Astrocyte (in vitro differentiated cells and primary cell): Measurements from ENCODE around the gene RCL1. TPM values are rescaled to one million over a fixed set of nuclear protein-coding genes. Genes with fewer than 3 reads are reported as not detected.
A peak's percentile ranks its signal among the peaks of the same experiment; 100 is the strongest.

Source experiments
- microRNA-seq: library from miRNA; unstranded; fragments of <30 nt; microRNA quantifications from one replicate; pipeline ENCODE4 v1.2.0, GENCODE V29; 2020
- total RNA-seq: library from RNA; stranded (reverse); gene quantifications from 2 replicates; pipeline ENCODE4 v1.2.1, GENCODE V29; 2021

The RCL1 gene
- total RNA-seq, 1 donor from 2014 or later = 22.3 TPM

Small RNA genes within 50 kb of the gene (microRNA-seq; reads per million reads assigned to microRNA genes)
- gene MIR101-2 = 28.5 reads per million, percentile 51 among the genes with 10 or more reads in this experiment

Other genes with a start within 250 kb of the RCL1 start
- 7.3 and 7.5 TPM in 2 replicates for gene PLPP6, start 130.7 kb upstream of the RCL1 start, total RNA-seq
- 2.8 and 3.6 TPM in 2 replicates for gene SPATA6L, start 126.5 kb upstream of the RCL1 start, total RNA-seq
- 16.1 and 16.6 TPM in 2 replicates for gene CDC37L1, start 113.4 kb upstream of the RCL1 start, total RNA-seq
- gene AK3, start 51.7 kb upstream of the RCL1 start, total RNA-seq = 41.4 and 45.1 TPM in 2 replicates
- gene JAK2, start 192.3 kb downstream of the RCL1 start, total RNA-seq = 12.3 and 13.2 TPM in 2 replicates